Measurements from ENCODE around the gene SAA2. TPM values are rescaled to one million over a fixed set of nuclear protein-coding genes. Genes with fewer than 3 reads are reported as not detected.

Gene SAA2
- total and polyA plus RNA-seq, 4 donors: 6.4 to 27,037 (median 20,582) TPM

DNA sequence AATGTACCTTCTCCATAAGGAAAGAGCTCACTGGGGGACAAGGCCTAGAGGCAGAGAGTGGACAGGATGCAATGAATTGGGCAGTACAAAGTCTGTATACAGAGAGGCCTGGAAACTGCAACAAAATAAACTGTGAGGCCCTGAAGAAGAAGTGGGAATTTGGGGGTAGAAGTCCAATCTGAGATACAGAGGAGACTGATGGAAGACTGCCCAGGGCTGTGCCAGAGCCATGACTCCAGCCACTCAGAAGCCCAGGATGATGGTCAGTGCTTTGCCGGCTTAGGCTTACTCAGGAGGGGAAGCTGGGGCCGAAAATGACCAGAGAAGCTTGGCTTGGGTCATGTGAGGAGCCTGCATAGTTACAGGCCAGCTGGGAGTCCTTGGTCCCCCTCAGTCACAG, 17.6 kb downstream of the SAA2 start:
- no peak overlapping the region for H3K27ac ChIP-seq (ENCODE audit: low read depth in 1 of 2, low read length in 2 of 2)
- H3K27me3 ChIP-seq (ENCODE audit: control insufficient read depth in 4 of 4, insufficient read depth in 4 of 4, low read length in 3 of 4): no peaks in the 10 kb centered on the region
- no peaks in the 10 kb centered on the region for H3K9me3 ChIP-seq (ENCODE audit: control insufficient read depth in 4 of 4, low read length in 3 of 4)
- TF ChIP-seq RAD21 (IDR thresholded peaks at IDR 0.05) (peak in 1 of 2 donors; percentile 29), HNF4G (IDR thresholded peaks at IDR 0.05) (peak; percentile 68), FOXA2 (IDR thresholded peaks at IDR 0.05) (no peak), SP1 (IDR thresholded peaks at IDR 0.05) (peak; percentile 66), NR2F2 (IDR thresholded peaks at IDR 0.05) (no peak), HNF4A (conservative IDR thresholded peaks at IDR 0.05) (peak; percentile 71 to 88), YY1 (IDR thresholded peaks at IDR 0.05) (peak; percentile 23), RXRA (IDR thresholded peaks at IDR 0.05) (peak; percentile 26 to 41)
- TF ChIP-seq, protein P1, sequence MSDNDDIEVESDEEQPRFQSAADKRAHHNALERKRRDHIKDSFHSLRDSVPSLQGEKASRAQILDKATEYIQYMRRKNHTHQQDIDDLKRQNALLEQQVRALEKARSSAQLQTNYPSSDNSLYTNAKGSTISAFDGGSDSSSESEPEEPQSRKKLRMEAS (IDR thresholded peaks at IDR 0.05): no peak
- TF ChIP-seq, protein P2, sequence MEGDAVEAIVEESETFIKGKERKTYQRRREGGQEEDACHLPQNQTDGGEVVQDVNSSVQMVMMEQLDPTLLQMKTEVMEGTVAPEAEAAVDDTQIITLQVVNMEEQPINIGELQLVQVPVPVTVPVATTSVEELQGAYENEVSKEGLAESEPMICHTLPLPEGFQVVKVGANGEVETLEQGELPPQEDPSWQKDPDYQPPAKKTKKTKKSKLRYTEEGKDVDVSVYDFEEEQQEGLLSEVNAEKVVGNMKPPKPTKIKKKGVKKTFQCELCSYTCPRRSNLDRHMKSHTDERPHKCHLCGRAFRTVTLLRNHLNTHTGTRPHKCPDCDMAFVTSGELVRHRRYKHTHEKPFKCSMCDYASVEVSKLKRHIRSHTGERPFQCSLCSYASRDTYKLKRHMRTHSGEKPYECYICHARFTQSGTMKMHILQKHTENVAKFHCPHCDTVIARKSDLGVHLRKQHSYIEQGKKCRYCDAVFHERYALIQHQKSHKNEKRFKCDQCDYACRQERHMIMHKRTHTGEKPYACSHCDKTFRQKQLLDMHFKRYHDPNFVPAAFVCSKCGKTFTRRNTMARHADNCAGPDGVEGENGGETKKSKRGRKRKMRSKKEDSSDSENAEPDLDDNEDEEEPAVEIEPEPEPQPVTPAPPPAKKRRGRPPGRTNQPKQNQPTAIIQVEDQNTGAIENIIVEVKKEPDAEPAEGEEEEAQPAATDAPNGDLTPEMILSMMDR (IDR thresholded peaks at IDR 0.05; ENCODE audit: low read depth, low read length, missing input control): no peak
- TF ChIP-seq, protein P3, sequence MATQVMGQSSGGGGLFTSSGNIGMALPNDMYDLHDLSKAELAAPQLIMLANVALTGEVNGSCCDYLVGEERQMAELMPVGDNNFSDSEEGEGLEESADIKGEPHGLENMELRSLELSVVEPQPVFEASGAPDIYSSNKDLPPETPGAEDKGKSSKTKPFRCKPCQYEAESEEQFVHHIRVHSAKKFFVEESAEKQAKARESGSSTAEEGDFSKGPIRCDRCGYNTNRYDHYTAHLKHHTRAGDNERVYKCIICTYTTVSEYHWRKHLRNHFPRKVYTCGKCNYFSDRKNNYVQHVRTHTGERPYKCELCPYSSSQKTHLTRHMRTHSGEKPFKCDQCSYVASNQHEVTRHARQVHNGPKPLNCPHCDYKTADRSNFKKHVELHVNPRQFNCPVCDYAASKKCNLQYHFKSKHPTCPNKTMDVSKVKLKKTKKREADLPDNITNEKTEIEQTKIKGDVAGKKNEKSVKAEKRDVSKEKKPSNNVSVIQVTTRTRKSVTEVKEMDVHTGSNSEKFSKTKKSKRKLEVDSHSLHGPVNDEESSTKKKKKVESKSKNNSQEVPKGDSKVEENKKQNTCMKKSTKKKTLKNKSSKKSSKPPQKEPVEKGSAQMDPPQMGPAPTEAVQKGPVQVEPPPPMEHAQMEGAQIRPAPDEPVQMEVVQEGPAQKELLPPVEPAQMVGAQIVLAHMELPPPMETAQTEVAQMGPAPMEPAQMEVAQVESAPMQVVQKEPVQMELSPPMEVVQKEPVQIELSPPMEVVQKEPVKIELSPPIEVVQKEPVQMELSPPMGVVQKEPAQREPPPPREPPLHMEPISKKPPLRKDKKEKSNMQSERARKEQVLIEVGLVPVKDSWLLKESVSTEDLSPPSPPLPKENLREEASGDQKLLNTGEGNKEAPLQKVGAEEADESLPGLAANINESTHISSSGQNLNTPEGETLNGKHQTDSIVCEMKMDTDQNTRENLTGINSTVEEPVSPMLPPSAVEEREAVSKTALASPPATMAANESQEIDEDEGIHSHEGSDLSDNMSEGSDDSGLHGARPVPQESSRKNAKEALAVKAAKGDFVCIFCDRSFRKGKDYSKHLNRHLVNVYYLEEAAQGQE (IDR thresholded peaks at IDR 0.05): no peak
- TF ChIP-seq, protein P4, sequence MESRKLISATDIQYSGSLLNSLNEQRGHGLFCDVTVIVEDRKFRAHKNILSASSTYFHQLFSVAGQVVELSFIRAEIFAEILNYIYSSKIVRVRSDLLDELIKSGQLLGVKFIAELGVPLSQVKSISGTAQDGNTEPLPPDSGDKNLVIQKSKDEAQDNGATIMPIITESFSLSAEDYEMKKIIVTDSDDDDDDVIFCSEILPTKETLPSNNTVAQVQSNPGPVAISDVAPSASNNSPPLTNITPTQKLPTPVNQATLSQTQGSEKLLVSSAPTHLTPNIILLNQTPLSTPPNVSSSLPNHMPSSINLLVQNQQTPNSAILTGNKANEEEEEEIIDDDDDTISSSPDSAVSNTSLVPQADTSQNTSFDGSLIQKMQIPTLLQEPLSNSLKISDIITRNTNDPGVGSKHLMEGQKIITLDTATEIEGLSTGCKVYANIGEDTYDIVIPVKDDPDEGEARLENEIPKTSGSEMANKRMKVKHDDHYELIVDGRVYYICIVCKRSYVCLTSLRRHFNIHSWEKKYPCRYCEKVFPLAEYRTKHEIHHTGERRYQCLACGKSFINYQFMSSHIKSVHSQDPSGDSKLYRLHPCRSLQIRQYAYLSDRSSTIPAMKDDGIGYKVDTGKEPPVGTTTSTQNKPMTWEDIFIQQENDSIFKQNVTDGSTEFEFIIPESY (IDR thresholded peaks at IDR 0.05): no peak
- no peak for DNase-seq (ENCODE audit: low spot score)
- WGBS: 43% methylated on average over 2 of the region's 2 CpGs
- no peak overlapping the region for H3K4me3 ChIP-seq (ENCODE audit: low read depth in 1 of 3, low read length in 3 of 3)
- peaks cover 0 to 15% (median 1%) of the 10 kb centered on the region in 4 donors for H3K4me1 ChIP-seq (ENCODE audit: control insufficient read depth in 4 of 4, insufficient read depth in 4 of 4, low read length in 3 of 4)
- no peak overlapping the region for H3K9ac ChIP-seq (ENCODE audit: low read depth in 1 of 2, low read length in 2 of 2)
- H3K36me3 ChIP-seq (ENCODE audit: control insufficient read depth in 4 of 4, insufficient read depth in 3 of 4, low read depth in 1 of 4, low read length in 3 of 4): peaks cover 0 to 12% (median 4%) of the 10 kb centered on the region in 4 donors

DNA sequence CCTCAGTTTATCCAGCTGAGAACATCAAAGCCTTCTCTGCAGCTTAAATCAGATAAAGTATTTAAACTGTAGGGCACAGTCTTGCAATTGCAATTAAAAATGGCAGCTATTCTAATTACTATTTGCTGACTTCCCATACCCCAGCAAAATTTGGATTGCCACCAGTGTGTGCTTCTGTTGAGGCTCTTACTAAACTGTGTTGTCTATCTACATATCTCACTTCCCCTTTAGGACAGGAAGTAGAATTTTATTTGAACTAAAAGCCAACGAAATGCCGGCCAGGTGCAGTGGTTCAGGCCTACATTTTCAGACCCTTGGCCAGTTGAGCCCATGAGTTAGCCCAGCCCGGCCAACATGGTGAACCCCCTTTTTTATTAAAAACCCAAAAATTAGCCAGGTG, 19.0 kb downstream of the SAA2 start:
- DNase-seq (ENCODE audit: low spot score): no peak
- Histone ChIP-seq H3K4me1 (ENCODE audit: control insufficient read depth in 4 of 4, insufficient read depth in 4 of 4, low read length in 3 of 4) (peaks cover 0 to 20% (median 5%) of the 10 kb centered on the region in 4 donors), H3K4me3 (ENCODE audit: low read depth in 1 of 3, low read length in 3 of 3) (no peak overlapping the region), H3K27ac (ENCODE audit: low read depth in 1 of 2, low read length in 2 of 2) (no peak overlapping the region), H3K9me3 (ENCODE audit: control insufficient read depth in 4 of 4, low read length in 3 of 4) (no peaks in the 10 kb centered on the region), H3K27me3 (ENCODE audit: control insufficient read depth in 4 of 4, insufficient read depth in 4 of 4, low read length in 3 of 4) (no peaks in the 10 kb centered on the region), H3K36me3 (ENCODE audit: control insufficient read depth in 4 of 4, insufficient read depth in 3 of 4, low read depth in 1 of 4, low read length in 3 of 4) (peaks cover 0 to 8% (median under 1%) of the 10 kb centered on the region in 4 donors), H3K9ac (ENCODE audit: low read depth in 1 of 2, low read length in 2 of 2) (no peak overlapping the region)
- 77% methylated on average over 3 of the region's 3 CpGs for WGBS
- TF ChIP-seq GABPA (IDR thresholded peaks at IDR 0.05 in 1 of 2, conservative IDR thresholded peaks at IDR 0.05 in 1 of 2) (no peak), FOXA1 (IDR thresholded peaks at IDR 0.05) (no peak), RXRA (IDR thresholded peaks at IDR 0.05) (no peak), FOXA2 (IDR thresholded peaks at IDR 0.05) (no peak), TAF1 (conservative IDR thresholded peaks at IDR 0.05) (no peak), HNF4G (IDR thresholded peaks at IDR 0.05) (no peak), JUND (IDR thresholded peaks at IDR 0.05) (no peak), YY1 (IDR thresholded peaks at IDR 0.05) (no peak), HNF4A (conservative IDR thresholded peaks at IDR 0.05) (no peak), NR2F2 (IDR thresholded peaks at IDR 0.05) (no peak), RAD21 (IDR thresholded peaks at IDR 0.05) (no peak), SP1 (IDR thresholded peaks at IDR 0.05) (no peak), EGR1 (IDR thresholded peaks at IDR 0.05; ENCODE audit: low read depth in 2 of 2) (no peak)
- TF ChIP-seq, protein P3 (IDR thresholded peaks at IDR 0.05): no peak
- TF ChIP-seq, protein P5, sequence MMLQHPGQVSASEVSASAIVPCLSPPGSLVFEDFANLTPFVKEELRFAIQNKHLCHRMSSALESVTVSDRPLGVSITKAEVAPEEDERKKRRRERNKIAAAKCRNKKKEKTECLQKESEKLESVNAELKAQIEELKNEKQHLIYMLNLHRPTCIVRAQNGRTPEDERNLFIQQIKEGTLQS (IDR thresholded peaks at IDR 0.05): no peak
- TF ChIP-seq, protein P2 (IDR thresholded peaks at IDR 0.05; ENCODE audit: low read depth, low read length, missing input control): no peak

Data from liver (tissue), 9 donors.